ENCODE results near the gene CTAGE9. TPM values are rescaled to one million over a fixed set of nuclear protein-coding genes. Genes with fewer than 3 reads are reported as not detected.

Gene CTAGE9
- total RNA-seq, 1 experiment from 2014 or later: not detected

- Histone ChIP-seq H4K20me1 (ENCODE audit: control insufficient read depth, insufficient read depth, insufficient read length) (no peaks in the 10 kb centered on the region), H3K14ac (ENCODE audit: insufficient read depth, low read length) (no peak overlapping the region), H2BK15ac (ENCODE audit: low read depth, low read length) (no peak overlapping the region), H2BK5ac (ENCODE audit: insufficient read length, low read length) (no peak overlapping the region), H4K8ac (replicated peaks; ENCODE audit: insufficient read length, low read depth, low read length) (no peak overlapping the region), H3K4me2 (ENCODE audit: insufficient read depth, insufficient read length, low read length) (no peak overlapping the region), H3K9ac (ENCODE audit: extremely low read depth, insufficient read length, low read length) (no peak overlapping the region), H2BK20ac (ENCODE audit: low read depth, low read length, poor library complexity, severe bottlenecking) (no peak overlapping the region), H3K4me1 (ENCODE audit: insufficient read depth, low read length) (no peaks in the 10 kb centered on the region), H3K4ac (ENCODE audit: low read depth, low read length) (no peak overlapping the region), H2AK5ac (ENCODE audit: insufficient read length, low read length) (no peak overlapping the region), H2BK120ac (ENCODE audit: low read depth, low read length, poor library complexity, severe bottlenecking) (no peak overlapping the region), H4K91ac (ENCODE audit: insufficient read length, low read depth, low read length) (no peak overlapping the region), H3K23ac (ENCODE audit: insufficient read length, low read depth, low read length) (no peak overlapping the region), H3K56ac (ENCODE audit: insufficient read length, low read depth, low read length) (no peak overlapping the region), H3K27me3 (ENCODE audit: insufficient read depth, low read length) (no peaks in the 10 kb centered on the region), H3K18ac (ENCODE audit: insufficient read length, low read depth, low read length) (no peak overlapping the region), H3K23me2 (ENCODE audit: insufficient read length, low read depth, low read length, poor library complexity, severe bottlenecking) (no peaks in the 10 kb centered on the region), H2AFZ (ENCODE audit: low read length) (no peak overlapping the region), H3K79me1 (ENCODE audit: insufficient read depth, low read depth, low read length, poor library complexity, severe bottlenecking) (no peaks in the 10 kb centered on the region), H3T11ph (ENCODE audit: low read length) (no peak overlapping the region), H3K27ac (ENCODE audit: insufficient read length, low read depth, low read length) (no peak overlapping the region), H4K5ac (ENCODE audit: insufficient read length, low read depth, low read length) (no peak overlapping the region), H2BK12ac (ENCODE audit: insufficient read length, low read depth, low read length) (no peak overlapping the region), H3K9me3 (ENCODE audit: control insufficient read depth, low read depth, low read length) (no peaks in the 10 kb centered on the region), H3K79me2 (ENCODE audit: insufficient read depth, low read length) (no peaks in the 10 kb centered on the region)
- H3K9me3 Mint-ChIP-seq: no peaks in the 10 kb centered on the region
- H3K27me3 Mint-ChIP-seq (ENCODE audit: low read depth): peaks cover 2% of the 10 kb centered on the region; the same call in 1 of the 2 replicates
- TF ChIP-seq CTCF (conservative IDR thresholded peaks at IDR 0.05): no peak
- DNase-seq: no peak
- H3K4me3 Mint-ChIP-seq: no peak overlapping the region
- H3K36me3 Mint-ChIP-seq (ENCODE audit: insufficient read depth in 1 of 3, low read depth in 3 of 3): no peaks in the 10 kb centered on the region; a peak in 1 of 7 replicates
- H3K4me1 Mint-ChIP-seq: peaks cover 5 to 8% of the 10 kb centered on the region in 2 experiments; a peak in 3 of 4 replicates
- no CpG with 5 or more reads among the region's 2 CpGs for WGBS (ENCODE audit: extremely low coverage, insufficient read length, low lambda C conversion rate)
- H3K27ac Mint-ChIP-seq: no peak overlapping the region
Observed at GRCh38 chr6:131682442-131682841, 28.4 kb downstream of the CTAGE9 start.
